GM06990 (cell line): ENCODE results near the gene REXO4.

ENCODE experiments used
- DNase-seq: peaks from one replicate; pipeline ENCODE4 v3.0.0-alpha.2; 2011; ENCODE audit not compliant: insufficient read length; ENCODE audit errors: extremely low read depth
- H3K27me3 ChIP-seq: replicated peaks from 2 replicates; pipeline ENCODE4 v1.6.0; 2011; ENCODE audit warnings: low read length; ENCODE audit not compliant: control insufficient read depth, insufficient read depth
- H3K36me3 ChIP-seq: 2 replicates; pipeline ENCODE4 v1.5.1; 2011; ENCODE audit warnings: low read length; ENCODE audit not compliant: control insufficient read depth, insufficient read depth
- H3K4me3 ChIP-seq: replicated peaks from 2 replicates; pipeline ENCODE4 v1.5.1; 2011; ENCODE audit warnings: low read depth, mild to moderate bottlenecking, control low read depth, low read length
- CTCF ChIP-seq: IDR thresholded peaks from 2 replicates; pipeline ENCODE4 v1.5.1; 2011; ENCODE audit warnings: low read length, control low read depth, mild to moderate bottlenecking, inconsistent platforms; ENCODE audit not compliant: insufficient read depth, poor library complexity, severe bottlenecking

REXO4 gene

GRCh38 chr9:133384736-133385321, 33.0 kb downstream of the REXO4 start:
- no peak for TF ChIP-seq CTCF
- H3K27me3 ChIP-seq: no peaks in the 10 kb centered on the region; the same call in 1 of the 2 replicates
- no peak overlapping the region for H3K4me3 ChIP-seq
- no peak for DNase-seq
- no peaks in the 10 kb centered on the region for H3K36me3 ChIP-seq

- DNase-seq: no peak
- no peaks in the 10 kb centered on the region; the same call in 1 of the 2 replicates for H3K27me3 ChIP-seq
- no peak for TF ChIP-seq CTCF
- H3K36me3 ChIP-seq: no peaks in the 10 kb centered on the region
- no peak overlapping the region for H3K4me3 ChIP-seq
Measured at GRCh38 chr9:133383438-133383837, 34.4 kb downstream of the REXO4 start.

GRCh38 chr9:133382507-133383141, 35.2 kb downstream of the REXO4 start:
- Histone ChIP-seq H3K4me3 (no peak overlapping the region), H3K36me3 (no peaks in the 10 kb centered on the region), H3K27me3 (no peaks in the 10 kb centered on the region; the same call in 1 of the 2 replicates)
- DNase-seq: no peak
- TF ChIP-seq CTCF: no peak

- no peak for TF ChIP-seq CTCF
- DNase-seq: no peak
- H3K27me3 ChIP-seq: no peaks in the 10 kb centered on the region; the same call in 1 of the 2 replicates
- H3K36me3 ChIP-seq: no peaks in the 10 kb centered on the region
- H3K4me3 ChIP-seq: no peak overlapping the region
Measured at GRCh38 chr9:133380734-133381133, 37.1 kb downstream of the REXO4 start.

- Histone ChIP-seq H3K36me3 (no peaks in the 10 kb centered on the region), H3K4me3 (no peak overlapping the region), H3K27me3 (no peaks in the 10 kb centered on the region)
- TF ChIP-seq CTCF: no peak
- no peak for DNase-seq
Measured at GRCh38 chr9:133379153-133380086, 38.4 kb downstream of the REXO4 start.
